ENCODE measurements around the gene ADCY6. TPM values are rescaled to one million over a fixed set of nuclear protein-coding genes. Genes with fewer than 3 reads are reported as not detected.

ADCY6 gene
- total RNA-seq, 2 experiments from 2014 or later, result not detected

DNA sequence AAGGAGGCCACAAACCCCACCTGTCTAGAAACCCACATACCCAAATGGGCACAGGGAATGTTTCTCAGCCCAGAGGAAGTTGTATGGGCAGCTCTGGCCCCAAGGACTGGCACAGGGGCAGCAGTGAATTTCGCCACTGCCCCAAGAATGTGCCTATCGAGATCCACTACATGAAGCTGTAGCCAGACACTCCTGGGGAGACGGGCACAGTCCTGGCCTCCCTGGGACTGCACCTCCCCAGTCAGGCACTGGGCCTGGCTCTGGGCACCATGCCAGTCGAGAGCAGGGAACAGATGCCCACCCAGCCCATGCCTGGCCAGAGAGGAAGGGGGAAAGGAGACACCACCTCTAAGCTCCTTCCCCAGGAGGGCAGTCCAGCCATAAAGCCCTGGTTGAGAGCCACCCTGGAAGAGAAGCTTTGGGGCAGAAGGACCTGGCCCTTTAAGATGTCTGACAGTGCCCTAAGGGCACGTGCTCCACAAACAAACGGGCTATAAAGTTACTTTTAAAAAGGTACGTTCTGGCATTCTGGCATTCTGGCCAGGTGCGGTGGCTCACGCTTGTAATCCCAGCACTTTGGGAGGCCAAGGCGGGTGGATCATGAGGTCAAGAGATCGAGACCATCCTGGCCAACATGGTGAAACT lies 8.4 kb downstream of the ADCY6 start:
- no peak overlapping the region for H3K27ac ChIP-seq (ENCODE audit: low read depth, low read length, poor library complexity, severe bottlenecking)
- no peak for TF ChIP-seq EZH2phosphoT487 (IDR thresholded peaks at IDR 0.05; ENCODE audit: borderline replicate concordance, low read depth, low read length)
- TF ChIP-seq, protein P1, sequence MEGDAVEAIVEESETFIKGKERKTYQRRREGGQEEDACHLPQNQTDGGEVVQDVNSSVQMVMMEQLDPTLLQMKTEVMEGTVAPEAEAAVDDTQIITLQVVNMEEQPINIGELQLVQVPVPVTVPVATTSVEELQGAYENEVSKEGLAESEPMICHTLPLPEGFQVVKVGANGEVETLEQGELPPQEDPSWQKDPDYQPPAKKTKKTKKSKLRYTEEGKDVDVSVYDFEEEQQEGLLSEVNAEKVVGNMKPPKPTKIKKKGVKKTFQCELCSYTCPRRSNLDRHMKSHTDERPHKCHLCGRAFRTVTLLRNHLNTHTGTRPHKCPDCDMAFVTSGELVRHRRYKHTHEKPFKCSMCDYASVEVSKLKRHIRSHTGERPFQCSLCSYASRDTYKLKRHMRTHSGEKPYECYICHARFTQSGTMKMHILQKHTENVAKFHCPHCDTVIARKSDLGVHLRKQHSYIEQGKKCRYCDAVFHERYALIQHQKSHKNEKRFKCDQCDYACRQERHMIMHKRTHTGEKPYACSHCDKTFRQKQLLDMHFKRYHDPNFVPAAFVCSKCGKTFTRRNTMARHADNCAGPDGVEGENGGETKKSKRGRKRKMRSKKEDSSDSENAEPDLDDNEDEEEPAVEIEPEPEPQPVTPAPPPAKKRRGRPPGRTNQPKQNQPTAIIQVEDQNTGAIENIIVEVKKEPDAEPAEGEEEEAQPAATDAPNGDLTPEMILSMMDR (conservative IDR thresholded peaks at IDR 0.05; ENCODE audit: low read length), result no peak
- H3K4me1 ChIP-seq (ENCODE audit: insufficient read depth, low read length, poor library complexity, severe bottlenecking), result no peaks in the 10 kb centered on the region
- ChIA-PET CTCF (ENCODE audit: unreplicated experiment) (no interaction called here), POLR2A (interaction anchor here (0.6 kb wide), 2 partner anchors 21 to 1208 kb away, joined by 3 to 5 read pairs; no protein-coding TSS in a partner anchor)
- no peak overlapping the region for H2AFZ ChIP-seq (ENCODE audit: low read length)
- H3K36me3 ChIP-seq (ENCODE audit: insufficient read depth, low read length), result no peaks in the 10 kb centered on the region
- intact Hi-C loops (cut with micrococcal nuclease; ENCODE audit: unreplicated experiment), result no loop called here
- no peaks in the 10 kb centered on the region for H3K9me2 ChIP-seq (ENCODE audit: insufficient read depth, low read length)
- H3K4me2 ChIP-seq (ENCODE audit: low read length), result no peak overlapping the region
- H4K20me1 ChIP-seq (ENCODE audit: insufficient read depth, low read length), result no peaks in the 10 kb centered on the region
- DNase-seq (ENCODE audit: low spot score), result no peak
- no peaks in the 10 kb centered on the region for H3K9me3 ChIP-seq (ENCODE audit: low read length)
- H3K4me3 ChIP-seq (ENCODE audit: low read depth, low read length, poor library complexity, severe bottlenecking), result no peak overlapping the region
- no TSS peak for BruUV-seq (replicated peaks)
- no peaks in the 10 kb centered on the region for H3K79me2 ChIP-seq (ENCODE audit: insufficient read depth, low read depth, low read length)

- POLR2A ChIA-PET, result no interaction called here
- Histone ChIP-seq H3K4me3 (ENCODE audit: low read depth, low read length, poor library complexity, severe bottlenecking) (no peak overlapping the region), H3K27ac (ENCODE audit: low read depth, low read length, poor library complexity, severe bottlenecking) (no peak overlapping the region), H3K9me2 (ENCODE audit: insufficient read depth, low read length) (no peaks in the 10 kb centered on the region), H3K36me3 (ENCODE audit: insufficient read depth, low read length) (no peaks in the 10 kb centered on the region), H4K20me1 (ENCODE audit: insufficient read depth, low read length) (no peaks in the 10 kb centered on the region), H2AFZ (ENCODE audit: low read length) (no peak overlapping the region), H3K4me2 (ENCODE audit: low read length) (no peak overlapping the region), H3K79me2 (ENCODE audit: insufficient read depth, low read depth, low read length) (no peaks in the 10 kb centered on the region), H3K4me1 (ENCODE audit: insufficient read depth, low read length, poor library complexity, severe bottlenecking) (no peaks in the 10 kb centered on the region), H3K9me3 (ENCODE audit: low read length) (no peaks in the 10 kb centered on the region)
- no TSS peak for BruUV-seq (replicated peaks)
- CTCF ChIA-PET (ENCODE audit: unreplicated experiment), result no interaction called here
- intact Hi-C loops (cut with micrococcal nuclease; ENCODE audit: unreplicated experiment), result no loop called here
- DNase-seq (ENCODE audit: low spot score), result no peak
- TF ChIP-seq, protein P1 (conservative IDR thresholded peaks at IDR 0.05; ENCODE audit: low read length), result no peak
Measured at GRCh38 chr12:48779869-48780268, 9.0 kb downstream of the ADCY6 start.

GRCh38 chr12:48777501-48778400 lies 11.1 kb downstream of the ADCY6 start:
- CTCF ChIA-PET (ENCODE audit: unreplicated experiment), result no interaction called here
- H3K4me3 ChIP-seq (ENCODE audit: low read depth, low read length, poor library complexity, severe bottlenecking), result no peak overlapping the region

More at GRCh38 chr12:48777501-48778400, 11.1 kb downstream of the ADCY6 start:
- no peaks in the 10 kb centered on the region for H3K36me3 ChIP-seq (ENCODE audit: insufficient read depth, low read length)
- H3K9me2 ChIP-seq (ENCODE audit: insufficient read depth, low read length), result no peaks in the 10 kb centered on the region
- no peak overlapping the region for H2AFZ ChIP-seq (ENCODE audit: low read length)
- intact Hi-C loops (cut with micrococcal nuclease; ENCODE audit: unreplicated experiment), result no loop called here
- no peaks in the 10 kb centered on the region for H3K79me2 ChIP-seq (ENCODE audit: insufficient read depth, low read depth, low read length)
- no peak for TF ChIP-seq EZH2phosphoT487 (IDR thresholded peaks at IDR 0.05; ENCODE audit: borderline replicate concordance, low read depth, low read length)
- TF ChIP-seq, protein P1 (conservative IDR thresholded peaks at IDR 0.05; ENCODE audit: low read length), result no peak
- H3K4me2 ChIP-seq (ENCODE audit: low read length), result no peak overlapping the region
- no peak for DNase-seq (ENCODE audit: low spot score)
- H3K27ac ChIP-seq (ENCODE audit: low read depth, low read length, poor library complexity, severe bottlenecking), result no peak overlapping the region
- no peaks in the 10 kb centered on the region for H3K9me3 ChIP-seq (ENCODE audit: low read length)
- no peaks in the 10 kb centered on the region for H3K4me1 ChIP-seq (ENCODE audit: insufficient read depth, low read length, poor library complexity, severe bottlenecking)
- POLR2A ChIA-PET, result interaction anchor here (0.5 kb wide), 1 partner anchor 42 kb away, joined by 3 read pairs; no protein-coding TSS in a partner anchor
- no TSS peak for BruUV-seq (replicated peaks)
- no peaks in the 10 kb centered on the region for H4K20me1 ChIP-seq (ENCODE audit: insufficient read depth, low read length)
